Transverse colon (tissue), 4 donors: ENCODE results near the gene MAZ. TPM values are rescaled to one million over a fixed set of nuclear protein-coding genes. Genes with fewer than 3 reads are reported as not detected.

ENCODE experiments used
- DNase-seq: peaks from one replicate; pipeline ENCODE4 v3.0.0-alpha.2; 2019
- H3K27ac ChIP-seq, 4 donors: fragments of 200-600 bp; sonication (generic); 2 replicates each; pipeline ENCODE4 v1.5.1; 2016 to 2018; ENCODE audit warnings: inconsistent platforms in 4 of 4
- H3K27me3 ChIP-seq: fragments of 200-600 bp; sonication (generic); 2 replicates; pipeline ENCODE4 v1.5.1; 2017; ENCODE audit warnings: inconsistent platforms
- H3K36me3 ChIP-seq, 4 donors: fragments of 200-600 bp; sonication (generic); 2 replicates each; pipeline ENCODE4 v1.5.1; 2017 to 2019; ENCODE audit warnings: inconsistent platforms in 4 of 4
- H3K4me1 ChIP-seq, 4 donors: fragments of 200-600 bp; sonication (generic); 2 replicates each; pipeline ENCODE4 v1.5.1; 2017 to 2020; ENCODE audit warnings: inconsistent platforms in 4 of 4
- H3K4me3 ChIP-seq, 4 donors: fragments of 200-600 bp; sonication (generic); 1 replicate in 1 of 4; 2 replicates in 3 of 4; pipeline versions ENCODE4 v1.5.1 to v1.6.1; 2017 to 2019; ENCODE audit warnings: inconsistent platforms in 4 of 4
- H3K9me3 ChIP-seq, 2 donors: fragments of 200-600 bp; sonication (generic); 2 replicates each; pipeline ENCODE4 v1.5.1; 2017 to 2019; ENCODE audit warnings: inconsistent platforms in 2 of 2
- EP300 ChIP-seq: sonication (generic); formaldehyde crosslinking; IDR thresholded peaks from one replicate; pipeline ENCODE4 v1.6.1; 2017; ENCODE audit warnings: antibody characterized with exemption, low read depth
- POLR2A ChIP-seq: fragments of 450-650 bp; IDR thresholded peaks from one replicate; pipeline ENCODE4 v1.6.1; 2016; ENCODE audit warnings: antibody characterized with exemption, mild to moderate bottlenecking, moderate library complexity
- POLR2AphosphoS5 ChIP-seq, 3 donors: sonication (generic); formaldehyde crosslinking; IDR thresholded peaks; one replicate each; pipeline ENCODE4 v1.6.1; 2016; ENCODE audit warnings: antibody characterized with exemption in 3 of 3
- WGBS, 2 donors: methylation state at CpG; one replicate each; pipeline ENCODE4 v1.1.5; 2018; ENCODE audit warnings: low coverage in 1 of 2; 5-methylcytosine and 5-hydroxymethylcytosine counted together
- in situ Hi-C, 4 donors: fragments of 200-750 bp; cut with MboI; loops; one replicate each; pipeline versions ENCODE4 v1.15.0 to v1.15.1; 2017; ENCODE audit warnings: low sequenced_read_pairs in 3 of 4, low pct_ligation_motif_present in 1 of 4, low pct_unique_long_range_greater_than_20kb in 1 of 4
- intact Hi-C: fragments of 100-400 bp; cut with DNase I; formaldehyde crosslinking; loops from one replicate; pipeline ENCODE4 v1.15.1; 2023; ENCODE audit warnings: low total_unique reads
- total RNA-seq, 4 donors: library from RNA; depleted of rRNA; stranded (reverse); fragments of >200 nt; gene quantifications; one replicate each; pipeline ENCODE4 v1.1.0, GENCODE V29; 2016
- TF ChIP-seq, protein P1 (sequence below), 5 experiments: fragments of 200-600 bp in 3 of 5; fragments of 450-650 bp in 2 of 5; sonication (generic) in 3 of 5; IDR thresholded peaks; 1 replicate in 2 of 5; 2 replicates in 3 of 5; pipeline ENCODE4 v1.5.1; 2016 to 2017; ENCODE audit warnings: antibody characterized with exemption in 5 of 5, inconsistent platforms in 3 of 5, mild to moderate bottlenecking in 2 of 5, moderate library complexity in 1 of 5

The MAZ gene
- total RNA-seq, 4 donors from 2014 or later = 170 to 292 (median 233) TPM

DNA sequence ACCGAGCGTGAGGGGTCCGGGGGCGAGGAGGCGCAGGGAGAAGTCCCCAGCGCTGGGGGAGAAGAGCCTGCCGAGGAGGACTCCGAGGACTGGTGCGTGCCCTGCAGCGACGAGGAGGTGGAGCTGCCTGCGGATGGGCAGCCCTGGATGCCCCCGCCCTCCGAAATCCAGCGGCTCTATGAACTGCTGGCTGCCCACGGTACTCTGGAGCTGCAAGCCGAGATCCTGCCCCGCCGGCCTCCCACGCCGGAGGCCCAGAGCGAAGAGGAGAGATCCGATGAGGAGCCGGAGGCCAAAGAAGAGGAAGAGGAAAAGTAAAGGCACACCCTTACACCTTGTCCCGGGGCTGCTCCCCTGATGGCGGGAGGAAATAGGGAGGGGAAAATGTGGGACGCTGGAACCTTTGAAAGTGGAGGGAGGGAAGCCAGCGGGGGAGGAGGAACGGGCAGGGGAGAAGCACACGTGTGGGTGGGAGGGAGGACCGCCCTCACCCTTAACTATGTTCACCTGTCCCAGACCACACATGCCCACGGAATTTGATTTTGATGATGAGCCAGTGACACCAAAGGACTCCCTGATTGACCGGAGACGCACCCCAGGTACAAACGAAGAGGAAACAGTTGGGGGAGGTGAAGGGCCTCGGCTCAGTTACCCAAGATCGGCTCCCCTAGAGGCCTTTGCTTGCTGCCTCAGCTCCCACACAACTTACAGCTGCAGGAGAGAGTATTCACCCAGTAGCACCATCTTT is 10.5 kb downstream of the MAZ start:
- DNase-seq = peak; percentile 73
- intact Hi-C loops (loop anchor here (1.0 kb wide), 1 partner anchor 27 kb away; the partner anchor contains the start of gene KIF22), in situ Hi-C loops (no loop called here)
- peak overlapping the region; percentile 93 to 98 (median 96) for H3K27ac ChIP-seq
- no peaks in the 10 kb centered on the region for H3K9me3 ChIP-seq
- H3K4me3 ChIP-seq = peak overlapping the region; percentile 58 to 79 (median 70)
- H3K27me3 ChIP-seq = no peaks in the 10 kb centered on the region
- H3K4me1 ChIP-seq = peaks cover 40 to 79% (median 73%) of the 10 kb centered on the region in 4 donors
- H3K36me3 ChIP-seq = peaks cover 0 to 13% (median 0%) of the 10 kb centered on the region in 4 donors
- TF ChIP-seq POLR2AphosphoS5 (IDR thresholded peaks at IDR 0.05) (peak; percentile 12 to 42 (median 29)), POLR2A (no peak), EP300 (no peak)
- TF ChIP-seq, protein P1, sequence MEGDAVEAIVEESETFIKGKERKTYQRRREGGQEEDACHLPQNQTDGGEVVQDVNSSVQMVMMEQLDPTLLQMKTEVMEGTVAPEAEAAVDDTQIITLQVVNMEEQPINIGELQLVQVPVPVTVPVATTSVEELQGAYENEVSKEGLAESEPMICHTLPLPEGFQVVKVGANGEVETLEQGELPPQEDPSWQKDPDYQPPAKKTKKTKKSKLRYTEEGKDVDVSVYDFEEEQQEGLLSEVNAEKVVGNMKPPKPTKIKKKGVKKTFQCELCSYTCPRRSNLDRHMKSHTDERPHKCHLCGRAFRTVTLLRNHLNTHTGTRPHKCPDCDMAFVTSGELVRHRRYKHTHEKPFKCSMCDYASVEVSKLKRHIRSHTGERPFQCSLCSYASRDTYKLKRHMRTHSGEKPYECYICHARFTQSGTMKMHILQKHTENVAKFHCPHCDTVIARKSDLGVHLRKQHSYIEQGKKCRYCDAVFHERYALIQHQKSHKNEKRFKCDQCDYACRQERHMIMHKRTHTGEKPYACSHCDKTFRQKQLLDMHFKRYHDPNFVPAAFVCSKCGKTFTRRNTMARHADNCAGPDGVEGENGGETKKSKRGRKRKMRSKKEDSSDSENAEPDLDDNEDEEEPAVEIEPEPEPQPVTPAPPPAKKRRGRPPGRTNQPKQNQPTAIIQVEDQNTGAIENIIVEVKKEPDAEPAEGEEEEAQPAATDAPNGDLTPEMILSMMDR (IDR thresholded peaks at IDR 0.05) = peak in 2 of 5 experiments; percentile 14 to 26
- 0 to 1% methylated on average over 1 to 37 of the region's 37 CpGs for WGBS, 2 donors

DNA sequence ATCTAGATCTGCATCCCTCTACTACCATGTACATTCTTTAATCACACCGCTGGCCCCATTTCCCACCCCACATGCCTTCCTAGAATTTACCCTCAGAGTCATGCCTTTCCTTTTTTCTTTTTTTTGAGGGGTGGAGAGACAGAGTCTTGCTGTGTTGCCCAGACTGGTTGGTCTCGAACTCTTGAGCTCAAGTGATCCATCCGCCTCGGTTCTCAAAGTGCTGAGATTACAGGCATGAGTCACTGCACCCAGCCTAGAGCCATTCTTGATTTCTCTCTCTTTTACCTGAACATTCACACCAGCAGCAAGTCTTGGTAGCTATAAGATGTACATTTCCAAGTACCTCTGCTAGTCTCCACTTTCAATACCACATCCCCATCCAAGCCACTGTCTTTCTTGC is 11.8 kb downstream of the MAZ start:
- no peak for DNase-seq
- WGBS, 2 donors = 75 to 100% methylated on average over 1 to 4 of the region's 4 CpGs
- Histone ChIP-seq H3K9me3 (no peaks in the 10 kb centered on the region), H3K4me3 (peak overlapping the region in 1 of 4 donors; percentile 85), H3K4me1 (peaks cover 42 to 79% (median 73%) of the 10 kb centered on the region in 4 donors), H3K27me3 (no peaks in the 10 kb centered on the region), H3K36me3 (peaks cover 0 to 13% (median 0%) of the 10 kb centered on the region in 4 donors), H3K27ac (peak overlapping the region; percentile 93 to 98 (median 96))
- TF ChIP-seq EP300 = no peak
- TF ChIP-seq POLR2AphosphoS5 (IDR thresholded peaks at IDR 0.05) = no peak
- in situ Hi-C loops (no loop called here), intact Hi-C loops (no loop called here)

DNA sequence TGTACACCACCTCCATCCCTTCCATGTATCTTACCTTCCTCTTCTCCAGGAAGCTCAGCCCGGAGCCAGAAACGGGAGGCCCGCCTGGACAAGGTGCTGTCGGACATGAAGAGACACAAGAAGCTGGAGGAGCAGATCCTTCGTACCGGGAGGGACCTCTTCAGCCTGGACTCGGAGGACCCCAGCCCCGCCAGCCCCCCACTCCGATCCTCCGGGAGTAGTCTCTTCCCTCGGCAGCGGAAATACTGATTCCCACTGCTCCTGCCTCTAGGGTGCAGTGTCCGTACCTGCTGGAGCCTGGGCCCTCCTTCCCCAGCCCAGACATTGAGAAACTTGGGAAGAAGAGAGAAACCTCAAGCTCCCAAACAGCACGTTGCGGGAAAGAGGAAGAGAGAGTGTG is 13.2 kb downstream of the MAZ start:
- in situ Hi-C loops (no loop called here), intact Hi-C loops (no loop called here)
- Histone ChIP-seq H3K4me3 (peak overlapping the region in 3 of 4 donors; percentile 67 to 85 (median 76)), H3K4me1 (peaks cover 49 to 84% (median 78%) of the 10 kb centered on the region in 4 donors), H3K27me3 (no peaks in the 10 kb centered on the region), H3K36me3 (peaks cover 0 to 13% (median 0%) of the 10 kb centered on the region in 4 donors), H3K27ac (peak overlapping the region; percentile 93 to 97 (median 96)), H3K9me3 (no peaks in the 10 kb centered on the region)
- WGBS, 2 donors = 51% methylated on average over 15 of the region's 15 CpGs; no CpG with 5 or more reads in 1 of the 2 donors
- TF ChIP-seq POLR2A = no peak
- TF ChIP-seq, protein P1 (IDR thresholded peaks at IDR 0.05) = peak in 4 of 5 experiments; percentile 31 to 61 (median 44)
- peak; percentile 61 for DNase-seq

DNA sequence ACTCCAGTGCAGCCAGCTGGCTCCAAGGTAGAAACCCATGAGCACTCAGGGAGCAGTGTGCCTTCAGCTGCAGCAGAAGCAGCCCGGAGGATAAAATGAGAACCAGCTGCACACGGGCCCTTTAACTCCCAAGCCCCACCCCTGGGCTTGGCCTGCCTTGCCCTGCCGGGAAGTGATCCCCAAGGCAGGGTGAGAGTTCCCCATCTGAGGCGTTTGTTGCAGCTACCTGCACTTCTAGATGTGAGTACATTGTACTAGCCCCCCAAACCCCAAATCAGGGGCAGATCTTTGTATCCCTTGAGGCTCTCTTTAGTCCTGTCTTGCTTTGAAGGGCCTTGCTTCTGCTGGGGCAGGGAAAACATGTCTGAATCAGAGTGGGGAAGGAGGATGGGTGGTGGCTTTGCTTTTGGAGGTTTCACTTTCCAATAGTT is 14.0 kb downstream of the MAZ start, which contains the start of gene MVP:
MVP (plus strand) TSS at position 192 of the 431 bp plus-strand sequence. CDS start 10,088 bp downstream, outside the sequence.
- intact Hi-C loops = no loop called here
- H3K4me3 ChIP-seq = peak within 1 kb of the TSS; percentile 46 to 85 (median 72)
- H3K36me3 ChIP-seq = peaks cover 0 to 13% (median 0%) of the 10 kb centered on the region in 4 donors
- H3K4me1 ChIP-seq = peaks cover 47 to 85% (median 78%) of the 10 kb centered on the region in 4 donors
- H3K27ac ChIP-seq = peak within 1 kb of the TSS; percentile 93 to 97 (median 96)
- H3K27me3 ChIP-seq = no peaks in the 10 kb centered on the region
- TF ChIP-seq, protein P1 (IDR thresholded peaks at IDR 0.05) = no peak
- TF ChIP-seq EP300 (peak; percentile 52), POLR2AphosphoS5 (IDR thresholded peaks at IDR 0.05) (peak; percentile 92 to 96 (median 94)), POLR2A (peak; percentile 86)
- DNase-seq = peak; percentile 87
- WGBS, 2 donors = 0% methylated on average over 4 of the region's 4 CpGs; no CpG with 5 or more reads in 1 of the 2 donors
- in situ Hi-C loops = no loop called here
- H3K9me3 ChIP-seq = no peaks in the 10 kb centered on the region
